NCI-H446 (cell line): Measurements from ENCODE around the gene ARFIP1.
A peak's percentile ranks its signal among the peaks of the same experiment; 100 is the strongest.
"Not testable (repeated sequence)": the region's sequence is repeated elsewhere in the genome, so short reads cannot be mapped to it uniquely, and the experiment has no call there.

ENCODE experiments used
- DNase-seq, 2 experiments: peaks; one replicate each; lab custom pipeline; 2025; lab: John Stamatoyannopoulos, UW

The ARFIP1 gene

DNA sequence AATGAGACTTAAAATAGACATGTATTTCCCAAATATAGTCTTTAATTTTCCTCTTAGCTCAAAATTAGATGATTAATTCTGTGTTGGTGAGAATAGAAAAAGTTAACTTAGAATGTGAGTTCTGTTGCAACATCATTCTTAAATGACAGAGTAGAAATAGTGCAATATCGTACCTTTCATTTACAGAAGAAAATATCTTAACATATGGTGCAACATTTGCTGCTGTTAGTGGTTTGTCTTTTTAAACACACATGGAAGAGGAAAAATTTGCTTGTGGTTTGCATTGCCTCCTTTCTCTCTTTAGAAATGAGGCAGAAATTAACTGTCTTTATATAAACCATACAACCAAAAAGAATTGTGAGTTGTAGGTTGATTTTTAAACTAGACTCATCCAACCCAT lies 117.1 kb downstream of the ARFIP1 start:
- no peak for DNase-seq

DNA sequence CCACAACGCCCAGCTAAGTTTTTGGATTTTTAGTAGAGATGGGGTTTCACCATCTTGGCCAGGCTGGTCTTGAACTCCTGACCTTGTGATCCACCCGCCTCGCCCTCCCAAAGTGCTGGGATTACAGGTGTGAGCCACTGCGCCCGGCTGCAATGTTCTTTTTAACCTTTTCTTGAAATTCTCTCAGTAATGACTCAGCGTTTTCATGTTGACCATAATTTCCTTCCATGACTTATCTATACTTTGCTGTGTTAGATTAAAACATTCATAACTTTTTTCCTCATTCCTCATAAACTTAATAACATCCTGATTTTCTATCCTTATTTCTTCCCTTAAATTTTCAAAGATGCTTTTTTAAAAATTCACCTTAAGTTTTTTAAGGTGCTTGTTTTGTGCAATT lies 118.4 kb downstream of the ARFIP1 start:
- not testable (repeated sequence) for DNase-seq

DNA sequence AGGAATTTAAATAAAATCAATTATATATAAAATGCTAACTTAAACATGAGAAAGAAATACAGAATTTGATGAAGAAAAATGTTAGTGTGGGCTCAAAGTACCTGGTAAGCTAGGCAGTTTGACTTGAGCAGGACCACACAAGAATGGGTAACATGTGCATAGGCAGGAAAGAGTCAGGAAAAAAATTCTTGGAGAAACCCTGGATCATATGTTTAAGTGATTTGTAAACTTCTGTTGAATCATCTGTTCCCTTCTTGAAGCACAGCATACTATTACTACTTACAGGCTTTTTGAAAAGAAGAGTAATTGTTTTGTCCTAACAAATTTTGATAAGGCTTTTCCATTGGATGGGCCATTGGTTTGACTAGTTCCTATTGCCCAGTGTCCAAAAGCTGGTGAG lies 118.9 kb downstream of the ARFIP1 start:
- no peak for DNase-seq

DNA sequence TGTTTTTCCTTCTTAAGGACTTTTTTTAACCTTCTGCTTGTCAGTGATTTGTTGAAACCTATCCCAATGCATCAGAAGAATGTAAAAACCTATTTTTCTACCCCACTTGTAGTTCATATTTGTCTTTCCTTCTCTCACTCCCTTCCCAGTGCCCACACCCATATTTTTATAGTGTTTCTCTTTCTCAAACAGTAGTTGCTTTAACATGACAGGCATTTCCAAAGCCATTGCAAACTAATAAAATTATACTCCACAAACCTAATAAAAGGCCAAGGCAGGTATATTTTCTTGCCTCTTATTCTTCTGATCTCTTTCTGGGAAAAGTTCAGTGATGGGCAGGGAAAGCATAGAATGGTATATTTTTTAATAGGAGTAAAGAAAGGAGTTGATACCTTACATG lies 120.6 kb downstream of the ARFIP1 start:
- DNase-seq: no peak

DNA sequence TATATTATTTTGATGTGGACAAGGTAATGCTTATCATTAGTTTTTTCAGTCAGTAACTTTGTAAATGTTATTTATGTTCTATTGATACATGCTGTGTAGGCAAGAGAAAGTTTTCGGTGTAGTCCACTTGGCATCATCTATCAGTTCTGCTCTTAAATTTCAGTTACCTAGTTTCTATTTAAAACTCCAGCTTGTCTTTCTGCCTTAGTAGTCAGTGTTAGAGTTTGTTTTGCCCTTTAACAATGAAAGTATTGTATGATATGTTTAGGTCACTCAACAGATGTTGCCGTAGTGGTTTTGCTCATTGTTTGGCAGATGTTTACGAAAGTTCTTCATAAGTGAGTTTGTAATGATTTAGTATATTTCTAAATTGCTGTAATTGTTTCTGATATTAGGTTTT lies 121.5 kb downstream of the ARFIP1 start:
- DNase-seq: no peak

DNA sequence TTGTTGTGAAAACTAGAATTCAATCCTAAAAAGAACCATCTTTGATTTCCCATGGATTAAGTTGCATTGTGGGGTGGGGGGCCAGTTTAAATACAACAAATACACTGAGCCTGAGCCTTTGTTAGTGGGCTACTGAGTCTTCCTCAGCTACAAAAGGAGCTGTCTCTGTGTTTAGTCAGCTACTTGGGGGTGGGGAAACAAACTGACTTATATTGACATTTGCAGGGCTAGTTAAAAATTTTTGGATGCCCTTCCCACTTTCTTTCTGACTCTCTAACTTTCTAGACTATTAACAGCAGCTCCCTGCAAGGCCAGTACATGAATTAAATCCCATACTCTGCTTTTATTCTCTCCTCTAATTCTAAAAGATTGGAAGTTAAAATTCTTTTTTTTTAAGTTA lies 123.9 kb downstream of the ARFIP1 start:
- no peak for DNase-seq

DNA sequence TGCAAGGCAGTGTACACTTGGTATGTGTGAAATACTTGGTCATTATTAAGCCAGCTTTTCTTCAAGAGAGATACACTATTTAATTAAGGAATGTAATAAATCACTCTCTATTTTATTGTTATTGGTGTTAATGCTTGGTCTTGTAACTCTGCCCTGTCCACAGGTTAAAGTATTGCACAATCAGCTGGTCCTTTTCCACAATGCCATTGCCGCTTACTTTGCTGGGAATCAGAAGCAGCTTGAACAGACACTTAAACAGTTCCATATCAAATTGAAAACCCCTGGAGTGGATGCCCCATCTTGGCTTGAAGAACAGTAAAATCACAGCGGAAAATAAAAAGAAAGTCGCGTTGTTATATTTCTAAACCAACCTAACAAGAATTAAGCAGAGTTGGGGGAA lies 130.1 kb downstream of the ARFIP1 start:
- DNase-seq: no peak

DNA sequence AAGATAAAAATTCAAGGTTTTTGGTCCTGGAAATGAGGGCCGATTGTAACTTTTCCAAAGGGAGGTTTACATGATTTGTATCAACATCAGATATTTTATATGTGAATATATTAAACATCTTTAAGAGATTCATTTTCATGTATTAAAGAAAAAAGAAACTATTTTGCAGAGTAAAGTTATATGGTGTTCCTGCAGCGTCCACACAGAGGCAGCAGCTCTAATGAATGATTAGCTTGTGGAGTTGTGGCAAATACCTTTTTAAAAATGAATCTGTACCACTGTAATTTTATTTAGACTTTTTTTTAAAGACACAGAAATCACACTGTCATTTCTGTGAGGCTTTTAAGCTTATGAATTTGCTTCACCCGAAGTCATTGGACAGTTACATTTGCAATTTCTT lies 130.8 kb downstream of the ARFIP1 start:
- DNase-seq: no peak

DNA sequence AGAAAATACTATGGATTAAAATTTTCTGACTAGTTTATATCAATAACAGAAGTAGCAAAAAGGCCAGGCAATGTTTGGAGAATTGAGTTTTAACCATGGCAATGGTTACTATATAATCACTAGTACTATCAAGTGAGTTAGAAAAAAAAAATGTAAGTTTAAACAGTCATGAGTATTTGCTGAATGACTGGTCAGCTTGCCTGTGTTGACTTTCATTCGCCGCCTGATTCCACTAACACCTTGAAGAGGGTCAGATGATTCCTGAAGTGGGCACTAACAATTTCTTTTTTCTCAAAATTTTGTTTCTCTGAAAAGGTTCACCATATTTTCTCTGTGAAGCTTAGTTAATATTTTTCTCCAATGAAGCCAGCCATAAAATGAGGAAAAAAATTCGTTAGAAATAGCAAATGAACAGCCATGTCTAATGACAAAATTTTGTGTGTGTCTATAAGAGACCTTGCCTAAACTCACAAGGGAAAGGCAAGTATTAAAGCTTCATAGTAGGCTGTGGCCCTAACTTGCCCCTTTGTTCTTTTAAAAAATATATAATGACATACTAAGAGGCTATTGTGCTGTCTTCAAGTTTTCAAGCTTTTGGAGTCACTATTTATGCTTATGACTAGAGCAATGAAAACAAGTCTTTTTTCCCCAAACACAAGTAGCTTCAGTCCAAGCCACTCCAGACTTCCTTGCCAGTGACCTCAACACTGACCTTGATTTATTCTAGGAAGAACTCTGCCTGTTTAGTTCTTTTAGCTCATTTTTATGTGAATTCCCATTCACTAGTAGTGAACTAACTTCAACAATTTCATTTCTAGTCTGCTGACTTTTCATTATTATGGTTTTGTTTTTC lies 138.0 kb downstream of the ARFIP1 start:
- no peak for DNase-seq

DNA sequence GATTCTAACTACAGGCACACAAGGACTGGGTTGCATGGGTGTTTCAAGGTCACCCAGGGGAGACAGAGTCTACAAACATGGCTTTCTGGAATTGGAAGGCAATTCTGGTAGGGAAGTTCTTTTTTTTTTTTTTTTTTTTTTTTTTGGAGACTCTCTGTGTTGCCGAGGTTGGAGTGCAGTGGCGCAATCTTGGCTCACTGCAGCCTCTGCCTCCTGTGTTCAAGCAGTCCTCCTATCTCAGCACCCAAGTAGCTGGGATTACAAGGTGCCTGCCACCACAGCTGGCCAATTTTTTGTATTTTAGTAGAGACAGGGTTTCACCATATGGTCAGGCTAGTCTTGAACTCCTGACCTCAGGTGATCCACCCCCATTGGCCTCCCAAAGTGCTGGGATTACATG lies 140.1 kb downstream of the ARFIP1 start:
- no peak for DNase-seq

DNA sequence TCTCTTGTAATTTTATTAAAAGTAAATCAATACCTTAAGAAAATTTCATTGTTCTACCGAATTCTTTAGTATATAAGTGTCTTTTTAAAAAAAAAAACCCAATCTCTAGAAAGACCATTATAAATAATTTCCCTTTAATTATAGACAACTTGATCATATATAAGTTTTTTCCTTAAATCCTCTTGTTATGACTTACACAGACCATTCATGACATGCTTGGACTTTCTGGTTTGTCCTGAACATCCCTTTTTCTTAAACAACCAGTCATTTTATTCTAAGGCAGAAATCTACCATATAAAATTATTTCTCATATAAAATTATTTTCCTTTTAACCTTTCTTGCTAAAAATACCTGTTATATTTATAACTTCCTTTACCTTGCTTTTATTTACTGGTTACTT lies 141.0 kb downstream of the ARFIP1 start:
- DNase-seq: peak in 1 of 2 experiments; percentile 2

DNA sequence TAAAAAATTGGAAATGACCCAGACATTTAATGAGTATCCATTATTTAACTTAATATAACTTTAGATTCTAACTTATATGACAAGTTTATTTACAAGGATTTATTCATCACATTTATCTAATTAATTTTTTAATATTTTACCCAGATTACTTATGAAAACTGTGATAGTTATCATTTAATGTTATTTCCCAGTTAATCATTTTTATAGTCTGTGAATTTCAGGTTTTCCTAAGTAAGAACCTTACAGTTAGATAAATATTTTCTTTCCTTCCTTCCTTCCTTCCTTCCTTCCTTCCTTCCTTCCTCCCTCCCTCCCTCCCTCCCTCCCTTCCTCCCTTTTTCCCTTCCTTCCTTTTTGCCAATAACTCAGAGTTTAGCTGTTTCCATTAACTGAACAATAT lies 141.5 kb downstream of the ARFIP1 start:
- DNase-seq: no peak

DNA sequence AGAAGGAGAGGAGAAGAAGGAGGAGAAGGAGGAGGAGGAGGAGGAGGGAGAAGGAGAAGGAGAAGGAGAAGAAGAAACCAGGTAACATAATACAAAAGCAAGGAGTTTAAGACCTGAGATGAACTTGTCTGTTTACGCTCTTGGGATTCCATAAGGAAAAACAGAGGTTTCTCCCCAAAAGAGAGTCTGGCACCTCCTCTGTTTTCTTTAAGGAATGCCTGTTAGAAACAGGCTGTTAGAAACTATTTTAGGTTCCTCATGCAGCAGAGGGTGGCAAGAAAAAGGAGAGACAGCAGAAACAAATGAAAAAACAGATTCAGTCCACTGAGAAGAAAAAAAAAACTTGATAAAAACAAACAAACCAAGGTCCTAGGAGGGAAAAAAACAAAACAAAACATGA lies 146.1 kb downstream of the ARFIP1 start:
- no peak for DNase-seq

DNA sequence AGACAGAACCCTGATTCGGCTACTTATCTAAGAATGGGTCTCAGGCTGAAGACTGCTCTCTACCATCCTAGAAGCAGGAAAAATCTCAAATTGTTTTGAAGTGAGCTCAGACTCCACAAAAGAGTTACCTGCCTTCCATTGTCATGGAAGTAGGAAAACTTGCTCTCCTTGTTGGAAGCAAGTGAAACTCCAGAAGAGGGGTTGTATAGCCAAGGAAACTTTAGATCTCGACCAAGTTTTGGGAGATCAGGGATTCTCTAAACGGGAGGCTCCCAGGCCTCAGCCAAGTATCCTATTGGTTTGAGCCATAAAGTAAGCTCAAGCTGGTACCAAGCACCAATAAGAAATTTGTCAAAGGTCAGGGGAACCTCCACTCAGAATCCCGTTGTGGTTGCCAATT lies 147.2 kb downstream of the ARFIP1 start:
- no peak for DNase-seq

DNA sequence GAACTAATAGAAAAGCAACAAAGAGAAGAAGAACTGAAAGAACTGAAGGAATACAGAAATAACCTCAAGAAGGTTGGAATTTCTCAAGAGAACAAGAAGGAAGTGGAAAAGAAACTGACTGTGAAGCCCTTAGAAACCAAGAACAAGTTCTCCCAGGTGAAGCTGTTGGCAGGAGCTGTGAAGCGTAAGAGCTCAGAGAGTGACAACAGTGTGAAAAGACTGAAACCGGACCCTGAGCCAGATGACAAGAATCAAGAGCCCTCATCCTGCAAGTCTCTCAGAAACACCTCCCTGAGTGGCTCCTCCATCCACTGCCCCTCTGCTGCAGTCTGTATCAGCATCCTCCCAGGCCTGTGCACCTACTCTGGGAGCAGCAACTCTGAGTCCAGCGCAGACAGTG lies 148.0 kb downstream of the ARFIP1 start:
- no peak for DNase-seq

DNA sequence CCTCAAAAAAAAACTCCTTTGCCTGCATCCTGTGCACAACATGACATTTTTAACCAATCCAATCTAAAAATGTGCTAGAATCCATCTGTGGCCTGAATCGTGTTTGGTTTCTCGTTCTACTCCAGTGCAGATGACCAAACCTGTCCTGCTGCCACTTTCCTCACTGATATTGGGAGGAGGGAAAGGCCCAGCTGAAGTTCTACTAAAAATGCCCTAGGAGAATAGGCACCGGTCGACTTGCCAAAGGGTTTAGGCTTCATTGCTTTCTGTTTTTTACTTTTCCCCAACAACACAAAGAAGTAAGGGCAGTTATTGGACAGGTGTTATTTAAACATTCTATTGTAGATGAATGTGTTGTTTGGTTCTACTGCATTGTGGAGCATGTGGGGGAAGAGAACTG lies 148.5 kb downstream of the ARFIP1 start:
- no peak for DNase-seq

DNA sequence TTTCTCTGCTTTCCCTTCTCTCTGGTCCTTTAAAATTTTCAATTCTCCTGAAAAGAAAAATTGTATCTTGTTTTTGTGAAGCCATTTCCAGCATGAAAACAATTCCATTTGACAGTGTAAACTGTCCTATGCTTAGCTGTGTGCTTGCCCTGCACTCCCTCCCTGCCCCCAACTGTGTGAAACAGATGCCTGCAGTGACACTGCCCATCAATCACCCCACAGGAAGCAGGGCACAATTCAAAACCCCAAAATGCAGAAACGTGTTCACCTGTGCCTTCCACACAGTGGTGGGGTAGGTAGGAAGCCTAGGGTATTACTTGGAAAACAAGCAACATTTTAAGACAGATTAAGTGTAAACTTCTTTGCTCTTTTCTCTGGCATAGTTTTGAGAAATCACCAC lies 150.1 kb downstream of the ARFIP1 start:
- no peak for DNase-seq

DNA sequence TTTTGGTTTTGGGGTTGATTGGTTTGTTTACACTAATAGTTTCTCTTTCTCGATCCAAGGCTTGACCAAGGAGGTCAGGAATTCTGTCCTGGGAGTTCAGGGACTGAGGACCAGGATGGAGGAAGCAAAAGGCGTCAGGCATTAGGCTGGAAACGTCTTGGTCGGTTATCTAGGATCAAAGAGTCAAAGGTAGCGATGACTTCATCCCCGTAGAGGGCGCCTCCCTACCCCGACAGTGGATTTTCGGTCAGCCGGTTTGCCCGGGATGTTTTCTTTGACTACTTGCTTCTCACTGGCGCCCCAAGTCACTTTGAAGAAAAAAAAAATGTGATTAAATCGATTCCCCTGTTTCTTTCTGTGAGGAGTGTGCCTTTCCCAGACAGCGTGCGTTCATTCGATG lies 155.4 kb downstream of the ARFIP1 start:
- no peak for DNase-seq

DNA sequence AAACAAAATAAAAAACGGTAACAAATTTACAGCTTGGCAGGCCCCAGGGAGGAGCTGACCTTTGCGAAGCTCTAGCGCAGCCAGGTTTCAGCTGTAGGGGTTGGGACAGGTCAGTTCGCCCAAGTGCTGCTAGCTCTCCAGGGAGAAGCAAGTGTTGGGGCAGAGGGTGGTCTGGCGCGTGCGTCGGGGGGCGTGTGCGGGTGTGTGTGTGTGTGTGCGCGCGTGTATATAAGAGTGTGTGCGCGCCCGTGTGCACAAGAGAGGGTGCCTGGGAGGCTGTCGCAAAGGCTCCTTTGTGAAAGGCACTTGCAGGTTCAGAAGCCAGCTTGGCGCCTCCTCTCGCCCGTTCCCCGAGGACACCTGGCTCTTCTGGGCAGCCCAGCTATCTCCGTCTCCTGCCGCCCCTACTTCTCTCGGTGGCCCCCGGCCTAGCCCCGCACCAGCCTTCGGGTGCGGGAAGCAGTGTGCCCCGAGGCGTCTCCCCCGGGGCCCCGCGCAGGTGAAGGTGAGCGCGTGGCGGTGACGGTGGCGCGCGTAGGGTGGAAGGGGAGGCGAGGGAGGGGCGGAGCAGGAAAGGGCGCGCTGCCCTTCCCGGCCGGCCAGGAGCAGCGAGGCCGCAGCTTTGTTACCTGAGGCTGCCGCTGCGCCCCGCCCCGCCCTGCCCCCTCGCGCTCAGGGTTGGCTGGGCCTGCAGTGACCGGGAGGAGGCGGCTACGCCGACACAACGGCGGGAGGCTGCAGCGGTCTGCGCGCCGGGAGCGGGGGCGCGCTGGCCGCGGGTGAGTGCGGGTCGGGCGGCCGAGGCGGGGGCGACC lies 156.1 kb downstream of the ARFIP1 start, which contains the start of gene FHDC1:
FHDC1 (plus strand) TSS at position 693 of the 815 bp plus-strand sequence. CDS start 6,735 bp downstream, outside the sequence.
- no peak for DNase-seq

DNA sequence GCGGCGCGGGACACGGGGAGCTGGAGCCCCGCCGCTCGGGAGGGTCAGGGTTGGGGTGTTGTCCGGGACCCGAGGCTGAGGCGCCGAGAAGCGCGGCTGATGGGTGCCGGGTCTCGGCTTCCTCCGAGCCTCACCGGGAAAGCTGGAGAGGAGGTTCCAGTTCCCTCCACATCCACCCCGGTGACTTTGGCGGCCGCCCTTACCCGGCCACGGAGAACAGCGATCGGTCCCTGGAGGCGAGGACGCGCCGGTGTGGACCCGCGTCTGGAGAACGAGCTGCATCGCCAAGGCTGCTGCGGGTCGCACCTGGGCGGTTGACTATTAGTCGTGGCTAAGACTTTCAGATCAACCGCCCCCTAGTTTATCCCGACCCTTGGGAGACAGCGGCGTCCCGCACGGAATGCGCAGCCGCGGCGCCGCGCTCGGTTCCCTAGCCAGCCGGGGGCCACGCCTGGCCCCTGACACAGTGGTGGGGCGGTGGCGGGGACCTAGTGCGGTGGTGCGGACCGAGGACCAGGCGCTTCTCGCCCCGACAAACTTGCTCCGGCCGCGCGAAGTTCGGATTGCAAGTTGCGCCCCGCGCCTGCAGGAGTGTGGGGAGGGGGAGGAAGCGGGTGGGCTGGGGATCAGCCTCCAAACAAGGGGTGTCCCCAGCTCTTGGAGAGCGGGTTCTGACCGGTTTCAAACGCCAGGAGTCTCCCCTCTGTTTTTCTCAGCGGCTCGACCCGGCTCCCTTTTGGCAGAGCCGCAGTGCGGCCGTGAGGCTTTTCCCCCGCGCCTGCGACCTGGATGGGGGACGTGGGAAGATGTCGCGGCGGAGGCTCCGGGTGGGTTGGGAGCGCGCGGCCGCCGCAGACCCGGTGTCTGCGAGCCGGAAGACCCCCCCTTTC lies 156.9 kb downstream of the ARFIP1 start:
- DNase-seq: no peak

DNA sequence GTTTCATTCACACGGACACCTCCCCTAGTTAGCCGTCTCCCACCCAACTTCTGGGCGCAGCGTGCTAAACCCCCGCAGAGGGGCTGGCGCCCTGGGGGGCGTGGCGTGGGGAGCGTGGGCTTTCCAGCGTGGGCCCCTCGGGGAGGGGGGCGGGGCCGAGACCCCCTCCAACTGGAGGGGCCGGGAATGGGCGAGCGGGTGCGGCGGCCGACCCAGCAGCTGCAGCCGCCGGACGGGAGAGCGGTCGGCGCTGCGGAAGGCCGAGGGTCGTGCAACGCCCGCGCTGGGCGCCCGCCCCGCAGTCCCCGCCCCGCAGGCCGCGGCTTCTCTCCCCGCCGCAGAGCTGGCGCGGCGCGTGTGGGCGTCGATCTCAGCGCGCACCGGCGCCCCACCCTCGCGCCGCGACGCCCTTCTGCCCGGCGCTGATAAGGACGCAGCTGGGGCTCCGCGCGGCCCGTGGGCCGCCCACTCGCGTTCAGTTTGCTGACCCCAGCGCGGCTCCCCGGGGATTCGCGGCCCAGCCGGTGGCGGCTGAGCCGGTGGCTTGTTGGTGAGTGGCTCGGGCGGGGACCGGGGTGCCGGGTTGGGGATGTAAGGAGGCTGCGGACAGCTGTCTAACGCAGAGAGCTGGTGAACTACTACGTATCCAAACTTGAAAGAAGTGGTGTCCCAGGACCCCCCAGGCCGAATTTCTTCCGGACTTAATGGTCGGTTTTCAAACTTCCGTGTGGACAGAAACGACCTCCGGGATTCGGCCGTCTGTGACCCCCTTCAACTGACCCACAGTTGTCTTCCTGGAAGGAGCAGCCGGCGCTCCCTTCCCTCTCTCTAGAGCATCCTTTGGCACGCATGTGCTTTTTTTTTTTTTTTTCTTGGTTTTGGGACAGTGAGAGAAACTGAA lies 157.8 kb downstream of the ARFIP1 start:
- DNase-seq: peak in 1 of 2 experiments; percentile 20
